ENCODE data around the gene ZNF385D. TPM values are rescaled to one million over a fixed set of nuclear protein-coding genes. Genes with fewer than 3 reads are reported as not detected.

Gene ZNF385D
- total RNA-seq, 1 experiment from 2014 or later: not detected

GRCh38 chr3:21670386-21670785 lies 80.6 kb downstream of the ZNF385D start:
- H2AFZ ChIP-seq (ENCODE audit: low read depth, low read length, poor library complexity, severe bottlenecking): no peak overlapping the region
- no peaks in the 10 kb centered on the region for H3K79me2 ChIP-seq (ENCODE audit: insufficient read depth, low read length)
- H4K20me1 ChIP-seq (ENCODE audit: insufficient read depth): no peaks in the 10 kb centered on the region
- H3K27ac ChIP-seq (ENCODE audit: low read depth, low read length): no peak overlapping the region
- RAD21 ChIA-PET (ENCODE audit: low non-redundant PET in 1 of 2, low total read pairs in 2 of 2, uncharacterized antibody in 2 of 2, unreplicated experiment in 2 of 2): no interaction called here
- intact Hi-C loops (cut with micrococcal nuclease): no loop called here
- H3K9me2 ChIP-seq (ENCODE audit: insufficient read depth): no peaks in the 10 kb centered on the region
- no peaks in the 10 kb centered on the region for H3K4me1 ChIP-seq (ENCODE audit: control insufficient read depth in 1 of 2, insufficient read depth in 2 of 2, low read length in 2 of 2)
- POLR2A ChIA-PET: no interaction called here
- BruUV-seq (replicated peaks): no TSS peak
- TF ChIP-seq SIN3A (IDR thresholded peaks at IDR 0.05; ENCODE audit: low read depth) (no peak), SP1 (IDR thresholded peaks at IDR 0.05; ENCODE audit: low read depth) (no peak), ELF1 (IDR thresholded peaks at IDR 0.05; ENCODE audit: borderline replicate concordance, low read depth) (no peak), EGR1 (IDR thresholded peaks at IDR 0.05; ENCODE audit: low read depth) (no peak), JUND (IDR thresholded peaks at IDR 0.05) (no peak), CEBPB (IDR thresholded peaks at IDR 0.05; ENCODE audit: low read depth) (no peak), YY1 (IDR thresholded peaks at IDR 0.05; ENCODE audit: extremely low read depth, insufficient replicate concordance, low read depth, low read length) (no peak), ZBTB33 (IDR thresholded peaks at IDR 0.05; ENCODE audit: extremely low read depth, insufficient replicate concordance, low read length) (no peak), TCF7L2 (IDR thresholded peaks at IDR 0.05; ENCODE audit: borderline replicate concordance, extremely low read depth, insufficient read depth, insufficient read length) (no peak), EZH2 (IDR thresholded peaks at IDR 0.05) (no peak), REST (IDR thresholded peaks at IDR 0.05; ENCODE audit: low read depth) (no peak)
- TF ChIP-seq, protein P1, sequence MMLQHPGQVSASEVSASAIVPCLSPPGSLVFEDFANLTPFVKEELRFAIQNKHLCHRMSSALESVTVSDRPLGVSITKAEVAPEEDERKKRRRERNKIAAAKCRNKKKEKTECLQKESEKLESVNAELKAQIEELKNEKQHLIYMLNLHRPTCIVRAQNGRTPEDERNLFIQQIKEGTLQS (IDR thresholded peaks at IDR 0.05): no peak
- DNase-seq (ENCODE audit: low read depth, low spot score): no peak
- peaks cover 0 to 3% of the 10 kb centered on the region in 2 experiments; a peak in 2 of 4 replicates for H3K9me3 ChIP-seq (ENCODE audit: control insufficient read depth in 1 of 2, insufficient read depth in 1 of 2, low read depth in 1 of 2, low read length in 2 of 2)
- H3K4me3 ChIP-seq (replicated peaks in 1 of 2; ENCODE audit: low read depth in 1 of 2, low read length in 2 of 2): no peak overlapping the region
- no peak overlapping the region for H3K9ac ChIP-seq (ENCODE audit: low read length)
- CTCF ChIA-PET: no interaction called here
- H3K4me2 ChIP-seq (ENCODE audit: low read length): no peak overlapping the region
- no peaks in the 10 kb centered on the region for H3K36me3 ChIP-seq (ENCODE audit: control insufficient read depth in 1 of 2, insufficient read depth in 2 of 2, low read length in 2 of 2)
- H3K27me3 ChIP-seq (ENCODE audit: insufficient read depth, low read length): no peaks in the 10 kb centered on the region
- no peak for ATAC-seq

Data from HCT116 (cell line).